ENCODE data around the gene BTG4. TPM values are rescaled to one million over a fixed set of nuclear protein-coding genes. Genes with fewer than 3 reads are reported as not detected.
A peak's percentile ranks its signal among the peaks of the same experiment; 100 is the strongest.

The BTG4 gene
- total and polyA plus RNA-seq, 2 donors: 0.05 to 0.25 TPM

- 19% methylated on average over 39 of the region's 39 CpGs for WGBS
- no peak within 1 kb of the TSS for H3K27ac ChIP-seq (ENCODE audit: low read depth in 1 of 2, low read length in 1 of 2)
- H3K27me3 ChIP-seq (ENCODE audit: control insufficient read depth in 2 of 2, insufficient read depth in 1 of 2, low read length in 1 of 2): peaks cover 32 to 43% of the 10 kb centered on the region in 2 donors
- H3K9me3 ChIP-seq (ENCODE audit: control insufficient read depth in 2 of 2, insufficient read depth in 1 of 2, low read length in 1 of 2): no peaks in the 10 kb centered on the region
- no peaks in the 10 kb centered on the region for H3K36me3 ChIP-seq (ENCODE audit: control insufficient read depth in 2 of 2, insufficient read depth in 2 of 2, low read length in 1 of 2)
- peak within 1 kb of the TSS in 1 of 2 donors; percentile 33 for H3K4me3 ChIP-seq (ENCODE audit: low read length in 2 of 2)
- H3K4me1 ChIP-seq (ENCODE audit: control insufficient read depth in 2 of 2, insufficient read depth in 2 of 2, low read length in 2 of 2): peaks cover 6 to 11% of the 10 kb centered on the region in 2 donors
- peak in 7 of 9 donors; percentile 34 to 76 (median 53) for DNase-seq (ENCODE audit: low read depth in 6 of 9, low spot score in 9 of 9)
Measured at GRCh38 chr11:111514216-111515031, 2.2 kb upstream of the BTG4 start, which contains the start of gene HOATZ. Gene HOATZ (plus strand): TSS chr11:111514778. CDS start chr11:111514785, 7 bp downstream.

GRCh38 chr11:111513240-111513605 lies 1.0 kb upstream of the BTG4 start:
- WGBS: 40% methylated on average over 6 of the region's 6 CpGs
- Histone ChIP-seq H3K27me3 (ENCODE audit: control insufficient read depth in 2 of 2, insufficient read depth in 1 of 2, low read length in 1 of 2) (peaks cover 32 to 43% of the 10 kb centered on the region in 2 donors), H3K9me3 (ENCODE audit: control insufficient read depth in 2 of 2, insufficient read depth in 1 of 2, low read length in 1 of 2) (no peaks in the 10 kb centered on the region), H3K27ac (ENCODE audit: low read depth in 1 of 2, low read length in 1 of 2) (no peak overlapping the region), H3K4me3 (ENCODE audit: low read length in 2 of 2) (no peak overlapping the region), H3K36me3 (ENCODE audit: control insufficient read depth in 2 of 2, insufficient read depth in 2 of 2, low read length in 1 of 2) (no peaks in the 10 kb centered on the region), H3K4me1 (ENCODE audit: control insufficient read depth in 2 of 2, insufficient read depth in 2 of 2, low read length in 2 of 2) (peaks cover 6 to 11% of the 10 kb centered on the region in 2 donors)
- no peak for DNase-seq (ENCODE audit: low read depth in 6 of 9, low spot score in 9 of 9)

GRCh38 chr11:111510311-111510710 lies 1.9 kb downstream of the BTG4 start:
- H3K4me3 ChIP-seq (ENCODE audit: low read length in 2 of 2): no peak overlapping the region
- WGBS: 95% methylated on average over 1 of the region's 1 CpG
- H3K27me3 ChIP-seq (ENCODE audit: control insufficient read depth in 2 of 2, insufficient read depth in 1 of 2, low read length in 1 of 2): peaks cover 32 to 43% of the 10 kb centered on the region in 2 donors
- H3K36me3 ChIP-seq (ENCODE audit: control insufficient read depth in 2 of 2, insufficient read depth in 2 of 2, low read length in 1 of 2): no peaks in the 10 kb centered on the region
- H3K4me1 ChIP-seq (ENCODE audit: control insufficient read depth in 2 of 2, insufficient read depth in 2 of 2, low read length in 2 of 2): peaks cover 6 to 11% of the 10 kb centered on the region in 2 donors
- no peaks in the 10 kb centered on the region for H3K9me3 ChIP-seq (ENCODE audit: control insufficient read depth in 2 of 2, insufficient read depth in 1 of 2, low read length in 1 of 2)
- DNase-seq (ENCODE audit: low read depth in 6 of 9, low spot score in 9 of 9): no peak
- H3K27ac ChIP-seq (ENCODE audit: low read depth in 1 of 2, low read length in 1 of 2): no peak overlapping the region

- WGBS: 91% methylated on average over 1 of the region's 1 CpG
- DNase-seq (ENCODE audit: low read depth in 6 of 9, low spot score in 9 of 9): no peak
- H3K4me1 ChIP-seq (ENCODE audit: control insufficient read depth in 2 of 2, insufficient read depth in 2 of 2, low read length in 2 of 2): no peaks in the 10 kb centered on the region
- H3K36me3 ChIP-seq (ENCODE audit: control insufficient read depth in 2 of 2, insufficient read depth in 2 of 2, low read length in 1 of 2): no peaks in the 10 kb centered on the region
- no peaks in the 10 kb centered on the region for H3K9me3 ChIP-seq (ENCODE audit: control insufficient read depth in 2 of 2, insufficient read depth in 1 of 2, low read length in 1 of 2)
- H3K27ac ChIP-seq (ENCODE audit: low read depth in 1 of 2, low read length in 1 of 2): no peak overlapping the region
- no peaks in the 10 kb centered on the region for H3K27me3 ChIP-seq (ENCODE audit: control insufficient read depth in 2 of 2, insufficient read depth in 1 of 2, low read length in 1 of 2)
- H3K4me3 ChIP-seq (ENCODE audit: low read length in 2 of 2): no peak overlapping the region
Measured at GRCh38 chr11:111502611-111503010, 9.6 kb downstream of the BTG4 start.

- no peak overlapping the region for H3K27ac ChIP-seq (ENCODE audit: low read depth in 1 of 2, low read length in 1 of 2)
- DNase-seq (ENCODE audit: low read depth in 6 of 9, low spot score in 9 of 9): no peak
- WGBS: 93% methylated on average over 1 of the region's 1 CpG
- H3K4me1 ChIP-seq (ENCODE audit: control insufficient read depth in 2 of 2, insufficient read depth in 2 of 2, low read length in 2 of 2): no peaks in the 10 kb centered on the region
- no peaks in the 10 kb centered on the region for H3K36me3 ChIP-seq (ENCODE audit: control insufficient read depth in 2 of 2, insufficient read depth in 2 of 2, low read length in 1 of 2)
- H3K9me3 ChIP-seq (ENCODE audit: control insufficient read depth in 2 of 2, insufficient read depth in 1 of 2, low read length in 1 of 2): no peaks in the 10 kb centered on the region
- no peaks in the 10 kb centered on the region for H3K27me3 ChIP-seq (ENCODE audit: control insufficient read depth in 2 of 2, insufficient read depth in 1 of 2, low read length in 1 of 2)
- H3K4me3 ChIP-seq (ENCODE audit: low read length in 2 of 2): no peak overlapping the region
Measured at GRCh38 chr11:111500481-111500880, 11.7 kb downstream of the BTG4 start.

GRCh38 chr11:111499483-111499882 lies 12.7 kb downstream of the BTG4 start:
- WGBS: 91% methylated on average over 5 of the region's 5 CpGs
- Histone ChIP-seq H3K4me1 (ENCODE audit: control insufficient read depth in 2 of 2, insufficient read depth in 2 of 2, low read length in 2 of 2) (no peaks in the 10 kb centered on the region), H3K27ac (ENCODE audit: low read depth in 1 of 2, low read length in 1 of 2) (no peak overlapping the region), H3K9me3 (ENCODE audit: control insufficient read depth in 2 of 2, insufficient read depth in 1 of 2, low read length in 1 of 2) (no peaks in the 10 kb centered on the region), H3K36me3 (ENCODE audit: control insufficient read depth in 2 of 2, insufficient read depth in 2 of 2, low read length in 1 of 2) (no peaks in the 10 kb centered on the region), H3K27me3 (ENCODE audit: control insufficient read depth in 2 of 2, insufficient read depth in 1 of 2, low read length in 1 of 2) (no peaks in the 10 kb centered on the region), H3K4me3 (ENCODE audit: low read length in 2 of 2) (no peak overlapping the region)
- no peak for DNase-seq (ENCODE audit: low read depth in 6 of 9, low spot score in 9 of 9)

GRCh38 chr11:111494040-111494439 lies 18.1 kb downstream of the BTG4 start:
- Histone ChIP-seq H3K36me3 (ENCODE audit: control insufficient read depth in 2 of 2, insufficient read depth in 2 of 2, low read length in 1 of 2) (no peaks in the 10 kb centered on the region), H3K27ac (ENCODE audit: low read depth in 1 of 2, low read length in 1 of 2) (no peak overlapping the region), H3K27me3 (ENCODE audit: control insufficient read depth in 2 of 2, insufficient read depth in 1 of 2, low read length in 1 of 2) (no peaks in the 10 kb centered on the region), H3K9me3 (ENCODE audit: control insufficient read depth in 2 of 2, insufficient read depth in 1 of 2, low read length in 1 of 2) (no peaks in the 10 kb centered on the region), H3K4me1 (ENCODE audit: control insufficient read depth in 2 of 2, insufficient read depth in 2 of 2, low read length in 2 of 2) (no peaks in the 10 kb centered on the region), H3K4me3 (ENCODE audit: low read length in 2 of 2) (no peak overlapping the region)
- DNase-seq (ENCODE audit: low read depth in 6 of 9, low spot score in 9 of 9): no peak
- 98% methylated on average over 1 of the region's 1 CpG for WGBS

GRCh38 chr11:111490496-111490895 lies 21.7 kb downstream of the BTG4 start:
- WGBS: 97% methylated on average over 1 of the region's 1 CpG
- no peaks in the 10 kb centered on the region for H3K27me3 ChIP-seq (ENCODE audit: control insufficient read depth in 2 of 2, insufficient read depth in 1 of 2, low read length in 1 of 2)
- H3K27ac ChIP-seq (ENCODE audit: low read depth in 1 of 2, low read length in 1 of 2): no peak overlapping the region
- no peaks in the 10 kb centered on the region for H3K9me3 ChIP-seq (ENCODE audit: control insufficient read depth in 2 of 2, insufficient read depth in 1 of 2, low read length in 1 of 2)
- no peaks in the 10 kb centered on the region for H3K4me1 ChIP-seq (ENCODE audit: control insufficient read depth in 2 of 2, insufficient read depth in 2 of 2, low read length in 2 of 2)
- no peak overlapping the region for H3K4me3 ChIP-seq (ENCODE audit: low read length in 2 of 2)
- no peaks in the 10 kb centered on the region for H3K36me3 ChIP-seq (ENCODE audit: control insufficient read depth in 2 of 2, insufficient read depth in 2 of 2, low read length in 1 of 2)
- no peak for DNase-seq (ENCODE audit: low read depth in 6 of 9, low spot score in 9 of 9)

- Histone ChIP-seq H3K36me3 (ENCODE audit: control insufficient read depth in 2 of 2, insufficient read depth in 2 of 2, low read length in 1 of 2) (no peaks in the 10 kb centered on the region), H3K4me1 (ENCODE audit: control insufficient read depth in 2 of 2, insufficient read depth in 2 of 2, low read length in 2 of 2) (no peaks in the 10 kb centered on the region), H3K27ac (ENCODE audit: low read depth in 1 of 2, low read length in 1 of 2) (no peak overlapping the region), H3K4me3 (ENCODE audit: low read length in 2 of 2) (no peak overlapping the region), H3K9me3 (ENCODE audit: control insufficient read depth in 2 of 2, insufficient read depth in 1 of 2, low read length in 1 of 2) (peaks cover 0 to 1% of the 10 kb centered on the region in 2 donors), H3K27me3 (ENCODE audit: control insufficient read depth in 2 of 2, insufficient read depth in 1 of 2, low read length in 1 of 2) (no peaks in the 10 kb centered on the region)
- no peak for DNase-seq (ENCODE audit: low read depth in 6 of 9, low spot score in 9 of 9)
Measured at GRCh38 chr11:111483431-111483830, 28.8 kb downstream of the BTG4 start.
